IPS-11a (cell line): ENCODE results near the gene IFNAR2.
"Not testable (repeated sequence)": the region's sequence is repeated elsewhere in the genome, so short reads cannot be mapped to it uniquely, and the experiment has no call there.

Experiments
- H3K4me3 ChIP-seq: one replicate; pipeline ENCODE4 v1.5.1; 2013; ENCODE audit warnings: low read depth, low read length, control low read depth

The IFNAR2 gene

GRCh38 chr21:33241846-33242245 lies 12.1 kb downstream of the IFNAR2 start:
- H3K4me3 ChIP-seq, result no peak overlapping the region

GRCh38 chr21:33242846-33243245 lies 13.1 kb downstream of the IFNAR2 start:
- not testable (repeated sequence) for H3K4me3 ChIP-seq

- H3K4me3 ChIP-seq, result no peak overlapping the region
Observed at GRCh38 chr21:33244082-33244778, 14.5 kb downstream of the IFNAR2 start.

GRCh38 chr21:33244779-33245105 lies 15.0 kb downstream of the IFNAR2 start:
- no peak overlapping the region for H3K4me3 ChIP-seq

GRCh38 chr21:33245289-33245918 lies 15.7 kb downstream of the IFNAR2 start:
- H3K4me3 ChIP-seq, result no peak overlapping the region

GRCh38 chr21:33246506-33246905 lies 16.8 kb downstream of the IFNAR2 start:
- no peak overlapping the region for H3K4me3 ChIP-seq

GRCh38 chr21:33246963-33247362 lies 17.2 kb downstream of the IFNAR2 start:
- no peak overlapping the region for H3K4me3 ChIP-seq

- H3K4me3 ChIP-seq, result no peak overlapping the region
Observed at GRCh38 chr21:33247599-33247998, 17.9 kb downstream of the IFNAR2 start.

GRCh38 chr21:33249331-33250002 lies 19.7 kb downstream of the IFNAR2 start:
- H3K4me3 ChIP-seq, result no peak overlapping the region

- no peak overlapping the region for H3K4me3 ChIP-seq
Observed at GRCh38 chr21:33251119-33251518, 21.4 kb downstream of the IFNAR2 start.

GRCh38 chr21:33253382-33253781 lies 23.6 kb downstream of the IFNAR2 start:
- H3K4me3 ChIP-seq, result not testable (repeated sequence)

GRCh38 chr21:33254766-33255165 lies 25.0 kb downstream of the IFNAR2 start:
- H3K4me3 ChIP-seq, result no peak overlapping the region

GRCh38 chr21:33255404-33255803 lies 25.7 kb downstream of the IFNAR2 start:
- H3K4me3 ChIP-seq, result no peak overlapping the region

- H3K4me3 ChIP-seq, result no peak overlapping the region
Observed at GRCh38 chr21:33256019-33256418, 26.3 kb downstream of the IFNAR2 start.

GRCh38 chr21:33257094-33257803 lies 27.5 kb downstream of the IFNAR2 start:
- H3K4me3 ChIP-seq, result no peak overlapping the region

GRCh38 chr21:33258475-33258874 lies 28.7 kb downstream of the IFNAR2 start:
- H3K4me3 ChIP-seq, result no peak overlapping the region

GRCh38 chr21:33259428-33259827 lies 29.7 kb downstream of the IFNAR2 start:
- no peak overlapping the region for H3K4me3 ChIP-seq

- H3K4me3 ChIP-seq, result no peak overlapping the region
Observed at GRCh38 chr21:33259995-33260394, 30.3 kb downstream of the IFNAR2 start.

- no peak overlapping the region for H3K4me3 ChIP-seq
Observed at GRCh38 chr21:33261635-33262034, 31.9 kb downstream of the IFNAR2 start.

- H3K4me3 ChIP-seq, result no peak overlapping the region
Observed at GRCh38 chr21:33262921-33263320, 33.2 kb downstream of the IFNAR2 start.

GRCh38 chr21:33264561-33264960 lies 34.8 kb downstream of the IFNAR2 start:
- H3K4me3 ChIP-seq, result no peak overlapping the region

GRCh38 chr21:33265664-33266049 lies 35.9 kb downstream of the IFNAR2 start:
- peak overlapping the region; percentile 63 for H3K4me3 ChIP-seq
